NT2/D1 (cell line): ENCODE data around the gene SGIP1.

Experiments used
- DNase-seq: peaks from one replicate; pipeline ENCODE4 v3.0.0-alpha.2; 2011; ENCODE audit warnings: low read depth, low spot score
- H3K27me3 ChIP-seq: 2 replicates; pipeline ENCODE4 v1.6.0; 2011; ENCODE audit warnings: mild to moderate bottlenecking; ENCODE audit not compliant: insufficient read length, insufficient read depth
- H3K36me3 ChIP-seq: 2 replicates; pipeline ENCODE4 v1.6.1; 2011; ENCODE audit warnings: mild to moderate bottlenecking, low read length, mixed read lengths; ENCODE audit not compliant: insufficient read depth, insufficient read length
- H3K4me1 ChIP-seq: 2 replicates; pipeline ENCODE4 v1.5.1; 2011; ENCODE audit not compliant: insufficient read depth, insufficient read length
- H3K4me3 ChIP-seq: 2 replicates; pipeline ENCODE4 v1.5.1; 2011; ENCODE audit warnings: low read depth; ENCODE audit not compliant: insufficient read length
- H3K9ac ChIP-seq: 2 replicates; pipeline ENCODE4 v1.6.0; 2011; ENCODE audit warnings: low read depth; ENCODE audit not compliant: insufficient read length
- H3K9me3 ChIP-seq: 2 replicates; pipeline ENCODE4 v1.5.1; 2011; ENCODE audit warnings: mild to moderate bottlenecking, low read length; ENCODE audit not compliant: insufficient read depth
- SUZ12 ChIP-seq: IDR thresholded peaks from 2 replicates; pipeline ENCODE4 v1.6.1; 2011; ENCODE audit not compliant: insufficient read length, insufficient read depth; ENCODE audit errors: extremely low read depth
- YY1 ChIP-seq: IDR thresholded peaks from 2 replicates; pipeline ENCODE4 v1.6.1; 2011; ENCODE audit not compliant: insufficient read length, insufficient read depth
- ZNF274 ChIP-seq: IDR thresholded peaks from 2 replicates; pipeline ENCODE4 v1.6.1; 2011; ENCODE audit warnings: mild to moderate bottlenecking, low read depth, low read length

Gene SGIP1

DNA sequence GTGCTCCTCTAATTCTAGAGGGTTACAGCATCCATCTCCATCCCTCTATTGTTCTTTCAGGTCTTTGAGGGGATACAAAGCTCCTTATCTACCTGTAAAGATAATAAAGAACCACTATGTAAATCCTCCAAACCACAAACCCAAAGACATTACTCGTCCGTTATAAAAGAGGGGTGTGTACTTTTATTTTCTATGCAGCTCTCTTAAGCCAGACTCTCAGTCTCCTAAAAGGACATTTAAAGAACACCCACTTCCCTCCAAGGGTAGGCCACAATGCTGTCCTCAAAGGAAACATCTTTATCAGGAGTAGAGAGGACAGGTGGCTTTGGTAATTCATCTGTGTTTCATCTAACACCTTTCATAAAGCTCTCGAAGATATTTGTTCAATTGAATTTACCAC, 150.4 kb downstream of the SGIP1 start:
- Histone ChIP-seq H3K9ac (no peak overlapping the region), H3K4me3 (no peak overlapping the region), H3K36me3 (no peaks in the 10 kb centered on the region), H3K27me3 (no peaks in the 10 kb centered on the region), H3K4me1 (no peaks in the 10 kb centered on the region), H3K9me3 (peaks cover 8% of the 10 kb centered on the region)
- no peak for DNase-seq
- TF ChIP-seq YY1: no peak
- TF ChIP-seq ZNF274: no peak
- no peak for TF ChIP-seq SUZ12

DNA sequence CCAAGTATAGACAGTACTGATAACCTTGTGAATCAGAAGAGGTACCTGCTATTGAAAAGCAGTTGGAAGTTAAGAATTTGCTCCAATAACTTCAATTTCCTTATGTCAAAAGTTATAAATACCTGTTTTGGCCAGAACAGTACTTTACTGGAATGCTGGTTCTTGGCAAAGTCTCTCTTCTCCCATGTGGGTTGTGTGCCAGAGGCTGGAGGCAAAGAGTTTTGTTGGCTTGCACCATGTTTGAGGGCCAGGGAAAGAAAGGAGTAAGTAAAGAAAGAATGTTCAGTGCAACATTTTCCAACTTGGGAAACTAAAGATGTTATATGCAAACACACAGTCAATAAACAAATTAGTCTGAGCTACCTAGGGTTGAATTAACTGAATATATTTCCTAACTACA, 151.3 kb downstream of the SGIP1 start:
- H3K9ac ChIP-seq: no peak overlapping the region
- no peaks in the 10 kb centered on the region for H3K4me1 ChIP-seq
- H3K4me3 ChIP-seq: no peak overlapping the region
- DNase-seq: no peak
- H3K27me3 ChIP-seq: no peaks in the 10 kb centered on the region
- TF ChIP-seq SUZ12: no peak
- no peak for TF ChIP-seq YY1
- no peak for TF ChIP-seq ZNF274
- H3K9me3 ChIP-seq: peaks cover 17% of the 10 kb centered on the region
- H3K36me3 ChIP-seq: no peaks in the 10 kb centered on the region

DNA sequence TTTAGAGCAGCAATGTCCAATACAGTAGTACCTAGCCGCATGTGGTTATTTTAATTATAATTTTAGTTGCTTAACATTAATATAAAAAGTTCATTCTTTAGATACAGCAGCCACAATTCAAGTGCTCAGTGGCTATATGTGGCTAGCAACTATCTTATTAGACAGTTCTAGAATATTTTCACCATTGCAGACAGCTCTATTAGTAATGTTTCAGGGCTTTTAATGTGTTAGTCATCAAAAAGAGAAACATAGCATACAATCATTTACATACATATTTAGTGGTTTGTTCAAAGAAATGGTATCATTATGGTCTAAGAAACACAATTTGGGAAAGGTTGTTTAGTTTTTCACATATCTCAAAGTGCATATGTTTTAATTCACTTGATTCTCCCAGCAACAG, 151.7 kb downstream of the SGIP1 start:
- DNase-seq: no peak
- TF ChIP-seq SUZ12 (no peak), YY1 (no peak), ZNF274 (no peak)
- H3K4me3 ChIP-seq: no peak overlapping the region
- H3K4me1 ChIP-seq: no peaks in the 10 kb centered on the region
- H3K9me3 ChIP-seq: peaks cover 19% of the 10 kb centered on the region
- no peaks in the 10 kb centered on the region for H3K27me3 ChIP-seq
- no peaks in the 10 kb centered on the region for H3K36me3 ChIP-seq
- H3K9ac ChIP-seq: no peak overlapping the region

- TF ChIP-seq ZNF274 (no peak), SUZ12 (no peak), YY1 (no peak)
- H3K4me1 ChIP-seq: no peaks in the 10 kb centered on the region
- DNase-seq: no peak
Measured at GRCh38 chr1:66686406-66686805, 152.5 kb downstream of the SGIP1 start.

DNA sequence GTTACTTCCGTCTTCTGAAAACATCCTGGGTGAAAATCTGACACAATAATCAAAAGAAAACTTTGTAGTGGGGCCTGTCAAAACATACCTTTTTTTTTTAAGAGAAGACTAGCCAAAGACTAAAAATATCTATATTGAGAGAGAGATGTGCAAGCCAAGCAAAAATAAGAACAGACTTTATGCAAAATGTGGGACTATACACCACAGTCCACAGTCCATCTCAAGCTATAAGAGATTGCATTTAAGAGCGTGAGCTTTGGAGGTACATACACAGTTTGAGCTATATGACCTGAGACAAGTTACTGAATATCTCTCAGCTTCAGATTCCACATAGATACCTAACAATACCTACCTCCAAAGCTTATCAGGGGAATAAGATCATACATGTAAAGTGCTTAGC, 153.4 kb downstream of the SGIP1 start:
- TF ChIP-seq YY1 (no peak), SUZ12 (no peak), ZNF274 (no peak)
- no peak overlapping the region for H3K9ac ChIP-seq
- DNase-seq: no peak
- no peak overlapping the region for H3K4me3 ChIP-seq
- H3K36me3 ChIP-seq: no peaks in the 10 kb centered on the region
- no peaks in the 10 kb centered on the region for H3K4me1 ChIP-seq
- no peaks in the 10 kb centered on the region for H3K27me3 ChIP-seq
- peaks cover 19% of the 10 kb centered on the region for H3K9me3 ChIP-seq

More at GRCh38 chr1:66686406-66686805, 152.5 kb downstream of the SGIP1 start:
- Histone ChIP-seq H3K9me3 (peaks cover 19% of the 10 kb centered on the region), H3K4me3 (no peak overlapping the region), H3K27me3 (no peaks in the 10 kb centered on the region), H3K36me3 (no peaks in the 10 kb centered on the region), H3K9ac (no peak overlapping the region)

DNA sequence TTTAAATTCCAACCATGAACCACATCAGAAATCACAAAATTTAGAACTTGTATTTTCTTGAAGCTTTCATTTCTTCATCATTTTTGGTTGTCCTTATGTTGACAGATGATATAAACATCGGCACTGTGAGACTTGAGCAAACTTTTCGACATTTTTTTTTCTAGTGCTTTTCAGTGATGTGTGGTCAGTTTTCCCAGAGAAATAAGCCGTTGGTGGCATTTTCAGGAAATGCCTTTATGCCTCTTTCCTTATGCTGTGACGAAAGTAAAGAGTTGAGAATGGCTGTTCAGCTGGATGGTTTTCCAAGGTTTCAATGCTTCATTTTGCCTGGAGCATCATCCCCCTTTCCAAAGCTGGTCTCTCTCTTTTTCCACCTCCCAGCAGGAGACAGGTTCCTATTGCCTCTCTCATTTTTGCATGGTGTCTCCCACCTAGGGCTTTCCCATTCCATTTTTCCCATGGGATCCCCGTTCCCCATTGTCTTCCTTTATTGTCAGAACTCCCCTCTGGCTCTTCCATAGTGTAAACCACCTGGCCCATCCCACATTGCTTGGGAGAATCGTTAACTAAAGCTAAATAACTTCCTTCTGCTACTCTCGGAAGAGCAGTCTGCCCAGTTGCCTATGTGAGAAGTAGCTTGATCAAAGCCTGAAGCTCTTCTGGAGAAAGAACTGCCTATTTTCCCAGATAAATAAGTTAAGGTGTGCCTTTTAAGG, 156.9 kb downstream of the SGIP1 start:
- no peaks in the 10 kb centered on the region for H3K27me3 ChIP-seq
- peaks cover 19% of the 10 kb centered on the region for H3K9me3 ChIP-seq
- no peaks in the 10 kb centered on the region for H3K36me3 ChIP-seq
- no peaks in the 10 kb centered on the region for H3K4me1 ChIP-seq
- TF ChIP-seq YY1: no peak
- TF ChIP-seq ZNF274: no peak
- TF ChIP-seq SUZ12: no peak
- DNase-seq: peak; percentile 15
- no peak overlapping the region for H3K9ac ChIP-seq
- no peak overlapping the region for H3K4me3 ChIP-seq

DNA sequence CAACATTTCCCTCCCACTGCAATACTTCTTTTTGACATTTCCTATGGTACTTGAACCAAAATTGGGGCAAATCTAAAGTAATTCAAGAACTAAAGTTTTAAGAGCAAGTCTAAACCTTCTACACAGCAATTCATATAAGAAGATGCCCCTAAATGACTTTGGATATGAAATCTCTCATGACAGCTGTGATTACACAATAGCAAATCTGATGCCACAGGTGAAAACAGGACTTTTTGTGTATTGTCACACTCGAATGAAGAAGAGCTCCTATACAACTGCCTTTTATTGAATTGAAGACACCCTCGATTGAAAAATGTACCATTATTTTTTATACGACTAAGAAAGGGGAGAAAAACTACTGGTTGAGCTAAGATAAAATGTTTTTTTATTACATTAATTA, 158.7 kb downstream of the SGIP1 start:
- Histone ChIP-seq H3K4me3 (no peak overlapping the region), H3K4me1 (no peaks in the 10 kb centered on the region), H3K36me3 (no peaks in the 10 kb centered on the region), H3K9ac (no peak overlapping the region), H3K27me3 (no peaks in the 10 kb centered on the region), H3K9me3 (peaks cover 19% of the 10 kb centered on the region)
- no peak for DNase-seq
- TF ChIP-seq YY1 (no peak), SUZ12 (no peak), ZNF274 (no peak)

GRCh38 chr1:66693856-66694255, 159.9 kb downstream of the SGIP1 start:
- TF ChIP-seq YY1 (no peak), ZNF274 (no peak), SUZ12 (no peak)
- no peaks in the 10 kb centered on the region for H3K4me1 ChIP-seq
- no peaks in the 10 kb centered on the region for H3K27me3 ChIP-seq
- no peak overlapping the region for H3K9ac ChIP-seq
- H3K4me3 ChIP-seq: no peak overlapping the region
- DNase-seq: no peak
- peaks cover 16% of the 10 kb centered on the region for H3K9me3 ChIP-seq
- H3K36me3 ChIP-seq: no peaks in the 10 kb centered on the region
